ENCODE results near the gene NCKAP5. TPM values are rescaled to one million over a fixed set of nuclear protein-coding genes. Genes with fewer than 3 reads are reported as not detected.

Gene NCKAP5
- total RNA-seq, 4 donors from 2014 or later: 0.37 to 1.3 (median 0.83) TPM

DNA sequence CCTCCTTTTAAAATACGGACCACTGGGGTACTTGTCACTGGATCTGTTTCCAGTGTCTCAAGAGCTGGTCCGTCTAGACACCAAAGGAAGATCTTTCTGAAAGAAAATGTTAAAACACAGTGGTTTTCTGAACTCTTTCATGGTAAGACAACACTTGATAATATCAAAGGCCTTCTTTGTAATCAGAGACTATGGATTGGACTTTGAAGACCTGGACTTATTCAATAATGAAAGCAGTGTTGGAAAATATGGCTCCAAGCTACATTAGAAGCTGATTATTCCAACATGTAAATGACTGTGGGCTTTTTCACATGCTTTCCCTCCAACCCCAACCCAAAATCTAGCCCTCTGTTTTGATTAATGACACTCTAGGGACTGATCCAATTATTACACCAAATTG lies 568.8 kb downstream of the NCKAP5 start:
- ATAC-seq (ENCODE audit: low FRiP score): no peak
- TF ChIP-seq, protein P1, sequence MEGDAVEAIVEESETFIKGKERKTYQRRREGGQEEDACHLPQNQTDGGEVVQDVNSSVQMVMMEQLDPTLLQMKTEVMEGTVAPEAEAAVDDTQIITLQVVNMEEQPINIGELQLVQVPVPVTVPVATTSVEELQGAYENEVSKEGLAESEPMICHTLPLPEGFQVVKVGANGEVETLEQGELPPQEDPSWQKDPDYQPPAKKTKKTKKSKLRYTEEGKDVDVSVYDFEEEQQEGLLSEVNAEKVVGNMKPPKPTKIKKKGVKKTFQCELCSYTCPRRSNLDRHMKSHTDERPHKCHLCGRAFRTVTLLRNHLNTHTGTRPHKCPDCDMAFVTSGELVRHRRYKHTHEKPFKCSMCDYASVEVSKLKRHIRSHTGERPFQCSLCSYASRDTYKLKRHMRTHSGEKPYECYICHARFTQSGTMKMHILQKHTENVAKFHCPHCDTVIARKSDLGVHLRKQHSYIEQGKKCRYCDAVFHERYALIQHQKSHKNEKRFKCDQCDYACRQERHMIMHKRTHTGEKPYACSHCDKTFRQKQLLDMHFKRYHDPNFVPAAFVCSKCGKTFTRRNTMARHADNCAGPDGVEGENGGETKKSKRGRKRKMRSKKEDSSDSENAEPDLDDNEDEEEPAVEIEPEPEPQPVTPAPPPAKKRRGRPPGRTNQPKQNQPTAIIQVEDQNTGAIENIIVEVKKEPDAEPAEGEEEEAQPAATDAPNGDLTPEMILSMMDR (IDR thresholded peaks at IDR 0.05): no peak
- no peak for DNase-seq (ENCODE audit: low spot score)

DNA sequence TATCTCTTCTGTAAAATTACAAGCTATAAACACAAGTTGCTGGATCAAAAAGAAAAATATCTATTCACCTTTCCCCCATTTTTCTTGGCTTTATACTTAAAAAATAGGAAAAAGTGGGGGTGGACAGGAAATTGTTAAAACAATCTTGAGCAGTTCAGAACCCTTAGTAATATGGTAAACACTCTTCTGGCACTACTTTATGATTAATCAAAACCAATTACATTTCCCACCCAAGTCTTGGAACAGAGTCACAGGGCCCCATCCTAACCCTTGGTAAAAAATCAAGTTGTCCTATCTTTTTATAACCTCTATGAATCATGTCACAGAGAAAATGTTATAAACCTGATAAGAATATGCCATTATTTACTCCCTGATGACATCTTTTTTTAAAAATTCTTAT lies 570.0 kb downstream of the NCKAP5 start:
- no peak for DNase-seq (ENCODE audit: low spot score)
- TF ChIP-seq, protein P1 (IDR thresholded peaks at IDR 0.05): no peak
- ATAC-seq (ENCODE audit: low FRiP score): no peak

DNA sequence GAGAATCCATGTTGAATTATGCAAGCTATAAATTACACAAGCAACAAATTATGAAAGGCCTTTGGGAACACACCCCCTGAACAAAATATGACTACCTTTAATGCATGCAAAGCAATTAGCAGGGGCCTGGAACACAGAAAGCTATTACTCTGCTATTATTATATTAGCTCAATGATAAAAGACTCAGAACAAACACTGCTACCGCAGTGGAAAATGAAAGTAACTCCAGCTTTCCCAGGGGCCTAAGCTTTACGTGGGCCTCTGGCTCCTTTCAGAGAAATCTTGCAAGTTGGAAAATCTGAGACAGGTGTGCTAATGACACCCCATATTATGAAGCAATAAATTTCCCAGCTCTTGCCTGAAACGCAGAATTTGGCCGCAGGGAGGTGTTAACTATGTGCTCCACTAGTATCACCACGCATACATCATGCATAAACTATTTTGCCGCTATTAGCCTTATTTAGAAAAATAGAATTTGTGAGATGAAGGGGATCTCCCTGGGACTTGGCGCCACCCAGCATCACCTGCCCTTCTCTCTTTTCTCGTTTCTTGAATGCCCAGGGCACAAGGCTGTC lies 576.7 kb downstream of the NCKAP5 start:
- no peak for DNase-seq (ENCODE audit: low spot score)
- ATAC-seq (ENCODE audit: low FRiP score): no peak
- TF ChIP-seq, protein P1 (IDR thresholded peaks at IDR 0.05): no peak

DNA sequence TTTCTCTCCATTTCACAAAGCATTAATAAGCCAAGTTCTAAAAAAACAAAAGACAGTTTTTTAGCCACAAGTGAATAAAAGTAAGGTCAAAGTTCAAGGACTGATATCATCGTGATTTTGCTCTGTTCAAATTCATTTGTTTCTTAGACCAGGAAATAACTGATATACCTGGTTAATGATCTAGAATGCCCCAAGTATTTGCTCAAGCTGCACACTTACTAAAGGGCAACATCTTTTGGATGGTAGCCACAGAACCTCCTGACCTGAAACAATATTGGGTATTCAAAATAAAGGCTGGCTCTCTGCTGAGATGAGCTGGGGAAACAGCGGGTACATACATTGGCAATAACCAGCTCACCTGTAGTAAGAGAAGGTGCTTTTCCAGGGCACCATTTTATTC lies 583.5 kb downstream of the NCKAP5 start:
- ATAC-seq (ENCODE audit: low FRiP score): no peak
- TF ChIP-seq, protein P1 (IDR thresholded peaks at IDR 0.05): no peak
- DNase-seq (ENCODE audit: low spot score): no peak

DNA sequence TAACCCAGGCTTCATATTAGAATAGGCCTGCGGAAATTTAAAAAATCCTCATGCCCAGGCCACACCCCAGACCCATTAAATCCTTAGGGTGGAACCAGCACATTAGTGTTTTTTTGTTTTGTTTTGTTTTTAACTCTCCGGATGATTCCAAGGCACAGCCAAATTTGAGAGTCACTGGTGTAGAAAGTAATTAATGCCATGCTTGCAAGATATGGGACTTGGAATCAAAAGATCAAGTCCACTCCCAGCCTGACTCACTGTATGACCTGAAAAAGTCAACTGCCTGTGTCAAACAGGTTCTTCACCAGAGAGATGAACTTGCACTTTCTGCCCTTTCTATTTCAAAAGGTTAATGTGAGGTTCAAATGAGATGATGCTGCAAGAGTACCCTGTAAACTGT lies 588.0 kb downstream of the NCKAP5 start:
- TF ChIP-seq, protein P1 (IDR thresholded peaks at IDR 0.05): no peak

DNA sequence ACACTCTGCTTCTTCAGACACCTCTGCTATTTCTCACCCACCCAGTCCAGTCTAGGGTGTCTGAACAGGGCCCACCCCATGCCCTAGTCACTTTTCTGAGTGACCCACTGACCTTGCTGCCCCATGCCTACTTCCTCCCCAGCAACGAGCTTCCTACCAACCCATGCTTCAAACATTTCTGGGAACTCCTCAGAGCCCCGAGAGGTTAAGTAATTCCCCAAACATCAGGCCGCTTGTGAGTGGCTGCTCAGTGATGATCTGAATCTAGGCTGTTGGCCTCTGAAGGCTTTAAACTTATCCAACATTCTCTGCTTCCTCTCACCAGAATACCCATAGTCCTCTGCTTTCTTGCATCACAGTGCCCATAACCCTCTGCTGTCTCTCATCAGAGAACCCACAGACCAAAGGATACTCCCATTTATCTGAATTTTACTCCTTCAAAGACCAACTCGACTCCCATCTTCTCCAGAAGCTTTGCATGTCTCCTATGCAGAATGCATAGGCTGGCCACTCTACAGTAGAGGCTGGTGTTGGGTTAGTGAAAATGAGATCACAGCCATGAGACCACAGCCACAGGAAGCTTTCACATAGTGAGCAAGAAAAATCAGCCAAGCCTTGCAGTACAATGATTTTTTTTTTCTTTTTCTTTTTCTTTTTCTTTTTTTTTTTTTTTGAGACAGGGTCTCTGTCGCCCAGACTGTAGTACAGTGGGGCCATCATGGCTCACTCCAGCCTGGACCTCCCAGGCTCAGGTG lies 588.7 kb downstream of the NCKAP5 start:
- ATAC-seq (ENCODE audit: low FRiP score): no peak
- TF ChIP-seq, protein P1 (IDR thresholded peaks at IDR 0.05): no peak
- DNase-seq (ENCODE audit: low spot score): no peak

More for the DNA sequence above, 588.0 kb downstream of the NCKAP5 start:
- no peak for DNase-seq (ENCODE audit: low spot score)
- no peak for ATAC-seq (ENCODE audit: low FRiP score)

DNA sequence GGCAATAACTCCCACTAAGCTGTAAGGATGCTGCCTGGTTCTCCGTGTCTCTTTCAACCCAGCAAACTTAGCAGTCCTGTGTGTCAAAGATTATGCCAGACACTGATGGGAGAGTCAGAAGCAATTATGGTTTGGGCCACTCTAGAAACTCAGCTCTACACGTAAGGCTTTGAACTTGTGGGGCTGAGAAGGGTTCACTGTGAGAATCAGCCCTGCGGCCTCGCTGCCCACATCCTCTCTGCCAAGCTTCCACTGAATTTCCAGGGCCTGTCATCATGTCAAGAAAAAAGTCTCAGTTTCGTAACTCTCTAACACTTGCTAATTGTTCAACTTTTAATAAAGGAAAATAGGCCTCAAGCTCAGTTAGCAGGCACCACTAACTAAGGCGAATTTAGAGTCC lies 589.4 kb downstream of the NCKAP5 start:
- DNase-seq (ENCODE audit: low spot score) (no peak), ATAC-seq (ENCODE audit: low FRiP score) (no peak)
- TF ChIP-seq, protein P1 (IDR thresholded peaks at IDR 0.05): no peak
